Measurements from ENCODE around the gene NDUFS3. TPM values are rescaled to one million over a fixed set of nuclear protein-coding genes. Genes with fewer than 3 reads are reported as not detected.

The NDUFS3 gene
- total and polyA plus RNA-seq, 10 of the 15 experiments (the other 5 are each of a cell fraction or from before 2014, with no cell fraction given): 22.3 to 217 (median 125) TPM

DNA sequence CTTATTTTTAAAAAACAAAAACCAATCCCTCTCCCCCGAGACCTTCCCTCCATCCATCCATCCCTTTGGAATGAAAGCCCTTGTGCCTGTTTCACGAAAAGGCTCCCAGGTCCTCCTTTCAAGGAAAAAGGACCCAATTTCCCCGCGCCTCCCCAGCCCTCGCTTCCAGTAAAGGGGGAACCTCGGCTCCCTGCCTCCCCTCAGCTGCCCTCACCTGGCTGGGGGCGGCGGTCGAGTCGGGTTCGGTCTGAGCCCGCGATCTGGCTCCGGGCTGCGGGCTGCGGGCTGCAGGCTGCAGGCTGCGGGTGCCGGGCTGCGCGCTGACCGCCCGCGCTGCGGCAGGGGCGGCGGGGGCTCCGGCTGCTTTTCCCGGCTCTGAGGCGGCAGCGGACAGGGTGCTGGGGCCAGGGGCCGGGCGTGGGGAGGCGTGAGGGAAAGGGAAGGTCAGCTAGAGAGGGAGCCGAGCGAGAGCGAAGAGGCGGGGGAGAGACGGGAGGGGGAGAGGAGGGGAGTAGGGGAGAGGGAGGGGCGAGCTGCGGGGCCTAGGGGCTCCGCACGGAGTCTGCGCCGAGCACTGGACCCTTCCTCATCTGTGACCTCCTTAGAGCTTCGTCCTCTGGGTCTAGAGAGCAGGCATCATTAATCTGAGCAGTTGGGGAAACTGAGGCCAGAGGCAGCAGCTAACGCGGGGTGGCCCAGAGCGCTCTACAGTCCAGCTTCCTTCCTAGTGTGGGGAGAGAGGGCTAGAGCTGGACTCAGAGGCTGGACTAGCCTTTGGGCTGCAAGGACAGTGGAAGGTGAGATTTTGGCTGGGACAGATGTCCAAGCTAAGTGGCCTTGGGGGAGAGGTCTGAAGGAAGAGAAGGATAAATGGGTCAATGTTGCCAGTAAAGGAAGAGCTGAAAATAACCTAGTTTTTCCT is 15.3 kb downstream of the NDUFS3 start, which contains the start of gene C1QTNF4 (continued):
- TF ChIP-seq, protein P1, sequence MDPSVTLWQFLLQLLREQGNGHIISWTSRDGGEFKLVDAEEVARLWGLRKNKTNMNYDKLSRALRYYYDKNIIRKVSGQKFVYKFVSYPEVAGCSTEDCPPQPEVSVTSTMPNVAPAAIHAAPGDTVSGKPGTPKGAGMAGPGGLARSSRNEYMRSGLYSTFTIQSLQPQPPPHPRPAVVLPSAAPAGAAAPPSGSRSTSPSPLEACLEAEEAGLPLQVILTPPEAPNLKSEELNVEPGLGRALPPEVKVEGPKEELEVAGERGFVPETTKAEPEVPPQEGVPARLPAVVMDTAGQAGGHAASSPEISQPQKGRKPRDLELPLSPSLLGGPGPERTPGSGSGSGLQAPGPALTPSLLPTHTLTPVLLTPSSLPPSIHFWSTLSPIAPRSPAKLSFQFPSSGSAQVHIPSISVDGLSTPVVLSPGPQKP (IDR thresholded peaks at IDR 0.05; ENCODE audit: low read depth, low read length): no peak
- no peak for TF ChIP-seq POLR2A (IDR thresholded peaks at IDR 0.05; ENCODE audit: low read depth, low read length)

DNA sequence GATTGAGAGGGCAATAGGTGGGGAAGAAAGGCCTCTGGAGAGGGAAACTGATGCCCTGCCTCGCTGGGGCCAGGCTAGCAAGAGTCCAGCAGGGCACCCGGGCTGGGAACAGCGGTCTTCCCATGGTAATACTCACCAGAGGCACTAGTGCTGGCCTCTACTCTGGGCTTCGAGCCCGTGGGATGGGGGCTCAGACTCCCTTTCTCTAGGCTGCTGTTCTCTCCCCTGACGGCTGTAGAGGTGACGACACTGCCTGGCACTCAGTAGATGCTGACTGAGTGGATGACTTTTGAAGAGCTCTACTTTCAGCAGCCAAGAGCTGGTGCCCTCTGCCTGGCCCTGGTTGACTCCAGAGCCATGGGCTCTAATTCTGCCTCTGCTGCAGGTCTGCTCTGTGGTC is 16.2 kb downstream of the NDUFS3 start:
- Histone ChIP-seq H3K79me2 (ENCODE audit: control insufficient read depth, insufficient read depth, low read length) (no peaks in the 10 kb centered on the region), H4K20me1 (ENCODE audit: control insufficient read depth, insufficient read depth) (no peaks in the 10 kb centered on the region), H3K36me3 (ENCODE audit: control insufficient read depth in 2 of 2, insufficient read depth in 2 of 2, low read length in 1 of 2) (no peaks in the 10 kb centered on the region), H3K27me3 (replicated peaks in 1 of 2; ENCODE audit: control insufficient read depth in 2 of 2, insufficient read depth in 2 of 2, low read length in 1 of 2) (peaks cover 3 to 23% of the 10 kb centered on the region in 2 experiments), H3K27ac (ENCODE audit: control insufficient read depth, insufficient read depth) (no peak overlapping the region), H3K4me1 (ENCODE audit: control insufficient read depth, insufficient read depth, low read length) (peaks cover 7% of the 10 kb centered on the region), H3K4me3 (no peak overlapping the region), H2AFZ (ENCODE audit: control insufficient read depth, low read depth, low read length) (no peak overlapping the region), H3K9ac (ENCODE audit: control insufficient read depth, insufficient read depth, low read length) (no peak overlapping the region), H3K4me2 (ENCODE audit: control insufficient read depth, insufficient read depth) (no peak overlapping the region), H3K9me3 (replicated peaks; ENCODE audit: control insufficient read depth, insufficient read depth, low read length) (no peaks in the 10 kb centered on the region)
- FAIRE-seq (no peak), DNase-seq (ENCODE audit: low read depth, low spot score) (no peak), ATAC-seq (peak; percentile 28; the same call in 1 of the 3 replicates)
- ChIA-PET CTCF (no interaction called here), RAD21 (ENCODE audit: unreplicated experiment) (no interaction called here), POLR2A (interaction anchor here (1.0 kb wide), 1 partner anchor 16 kb away, joined by 4 read pairs; no protein-coding TSS in a partner anchor), SMC1A (ENCODE audit: uncharacterized antibody, unreplicated experiment) (interaction anchor here (1.5 kb wide), 1 partner anchor 9 kb away, joined by 4 read pairs; no protein-coding TSS in a partner anchor)
- in situ Hi-C loops (cut with MboI): no loop called here
- WGBS (ENCODE audit: insufficient coverage, insufficient replicate concordance, low lambda C conversion rate, missing lambda C conversion rate): 37% methylated on average over 7 of the region's 7 CpGs
- intact Hi-C loops (cut with micrococcal nuclease; ENCODE audit: unreplicated experiment): no loop called here
- BruUV-seq (replicated peaks): no TSS peak
- TF ChIP-seq FOS (IDR thresholded peaks at IDR 0.05; ENCODE audit: borderline replicate concordance, extremely low read depth, insufficient read length) (no peak), CHD1 (IDR thresholded peaks at IDR 0.05; ENCODE audit: low read depth, low read length) (no peak), RB1 (IDR thresholded peaks at IDR 0.05; ENCODE audit: borderline replicate concordance) (no peak), GABPA (IDR thresholded peaks at IDR 0.05; ENCODE audit: low read depth) (no peak), STAT3 (IDR thresholded peaks at IDR 0.05; ENCODE audit: low read depth, low read length) (no peak), HCFC1 (IDR thresholded peaks at IDR 0.05; ENCODE audit: low read length) (no peak), SREBF2 (IDR thresholded peaks at IDR 0.05; ENCODE audit: low read length) (no peak), POLR2A (IDR thresholded peaks at IDR 0.05; ENCODE audit: low read depth, low read length) (no peak), ZNF622 (IDR thresholded peaks at IDR 0.05) (no peak), MEF2A (IDR thresholded peaks at IDR 0.05; ENCODE audit: insufficient read depth, low read depth, low read length) (no peak), CBFB (IDR thresholded peaks at IDR 0.05; ENCODE audit: low read depth) (no peak), ZNF217 (IDR thresholded peaks at IDR 0.05) (no peak), TBL1XR1 (IDR thresholded peaks at IDR 0.05; ENCODE audit: low read depth, low read length) (no peak), ZSCAN29 (IDR thresholded peaks at IDR 0.05) (no peak), NR2C2 (IDR thresholded peaks at IDR 0.05; ENCODE audit: borderline replicate concordance, control insufficient read depth, insufficient read length, low read depth) (no peak)
- TF ChIP-seq, protein P2, sequence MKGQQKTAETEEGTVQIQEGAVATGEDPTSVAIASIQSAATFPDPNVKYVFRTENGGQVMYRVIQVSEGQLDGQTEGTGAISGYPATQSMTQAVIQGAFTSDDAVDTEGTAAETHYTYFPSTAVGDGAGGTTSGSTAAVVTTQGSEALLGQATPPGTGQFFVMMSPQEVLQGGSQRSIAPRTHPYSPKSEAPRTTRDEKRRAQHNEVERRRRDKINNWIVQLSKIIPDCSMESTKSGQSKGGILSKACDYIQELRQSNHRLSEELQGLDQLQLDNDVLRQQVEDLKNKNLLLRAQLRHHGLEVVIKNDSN (IDR thresholded peaks at IDR 0.05; ENCODE audit: borderline replicate concordance, extremely low read length, insufficient read depth, low read depth, low read length): no peak
- TF ChIP-seq, protein P3, sequence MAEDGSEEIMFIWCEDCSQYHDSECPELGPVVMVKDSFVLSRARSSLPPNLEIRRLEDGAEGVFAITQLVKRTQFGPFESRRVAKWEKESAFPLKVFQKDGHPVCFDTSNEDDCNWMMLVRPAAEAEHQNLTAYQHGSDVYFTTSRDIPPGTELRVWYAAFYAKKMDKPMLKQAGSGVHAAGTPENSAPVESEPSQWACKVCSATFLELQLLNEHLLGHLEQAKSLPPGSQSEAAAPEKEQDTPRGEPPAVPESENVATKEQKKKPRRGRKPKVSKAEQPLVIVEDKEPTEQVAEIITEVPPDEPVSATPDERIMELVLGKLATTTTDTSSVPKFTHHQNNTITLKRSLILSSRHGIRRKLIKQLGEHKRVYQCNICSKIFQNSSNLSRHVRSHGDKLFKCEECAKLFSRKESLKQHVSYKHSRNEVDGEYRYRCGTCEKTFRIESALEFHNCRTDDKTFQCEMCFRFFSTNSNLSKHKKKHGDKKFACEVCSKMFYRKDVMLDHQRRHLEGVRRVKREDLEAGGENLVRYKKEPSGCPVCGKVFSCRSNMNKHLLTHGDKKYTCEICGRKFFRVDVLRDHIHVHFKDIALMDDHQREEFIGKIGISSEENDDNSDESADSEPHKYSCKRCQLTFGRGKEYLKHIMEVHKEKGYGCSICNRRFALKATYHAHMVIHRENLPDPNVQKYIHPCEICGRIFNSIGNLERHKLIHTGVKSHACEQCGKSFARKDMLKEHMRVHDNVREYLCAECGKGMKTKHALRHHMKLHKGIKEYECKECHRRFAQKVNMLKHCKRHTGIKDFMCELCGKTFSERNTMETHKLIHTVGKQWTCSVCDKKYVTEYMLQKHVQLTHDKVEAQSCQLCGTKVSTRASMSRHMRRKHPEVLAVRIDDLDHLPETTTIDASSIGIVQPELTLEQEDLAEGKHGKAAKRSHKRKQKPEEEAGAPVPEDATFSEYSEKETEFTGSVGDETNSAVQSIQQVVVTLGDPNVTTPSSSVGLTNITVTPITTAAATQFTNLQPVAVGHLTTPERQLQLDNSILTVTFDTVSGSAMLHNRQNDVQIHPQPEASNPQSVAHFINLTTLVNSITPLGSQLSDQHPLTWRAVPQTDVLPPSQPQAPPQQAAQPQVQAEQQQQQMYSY (CRISPR knock-in tag; IDR thresholded peaks at IDR 0.05): no peak
